A673 (cell line): ENCODE results near the gene TCEA2. TPM values are rescaled to one million over a fixed set of nuclear protein-coding genes. Genes with fewer than 3 reads are reported as not detected.
"Not testable (repeated sequence)": the region's sequence is repeated elsewhere in the genome, so short reads cannot be mapped to it uniquely, and the experiment has no call there.

ENCODE experiments used
- BruUV-seq: library from RNA; stranded (reverse); fragments of 400-500 nt; replicated peaks from 2 replicates; lab custom pipeline; 2021; lab: Mats Ljungman, UMichigan
- CTCF ChIA-PET: fragments of 300-600 bp; sonication (Branson Sonifier 250); formaldehyde crosslinking; loops from one replicate; lab custom pipeline; 2022; ENCODE audit warnings: antibody characterized with exemption; lab: Charles Lee
- POLR2A ChIA-PET: fragments of 300-600 bp; sonication (Branson Sonifier 250); formaldehyde crosslinking; loops from one replicate; lab custom pipeline; 2022; ENCODE audit warnings: antibody characterized with exemption; ENCODE audit not compliant: low non-redundant PET; lab: Charles Lee
- DNase-seq: peaks from one replicate; pipeline ENCODE4 v3.0.0-alpha.2; 2015; ENCODE audit warnings: low spot score
- H3K27ac ChIP-seq: fragments of 200-600 bp; sonication (generic); 2 replicates; pipeline ENCODE4 v1.5.1; 2016; ENCODE audit warnings: mixed run types, low read depth, mild to moderate bottlenecking, mixed read lengths, antibody characterized with exemption, low read length; ENCODE audit not compliant: poor library complexity, severe bottlenecking
- H3K27me3 ChIP-seq: fragments of 200-600 bp; sonication (generic); replicated peaks from 2 replicates; pipeline ENCODE4 v1.6.1; 2017; ENCODE audit warnings: mixed run types, low read depth, mild to moderate bottlenecking, mixed read lengths, antibody characterized with exemption, low read length; ENCODE audit not compliant: insufficient read depth, poor library complexity
- H3K36me3 ChIP-seq: fragments of 200-600 bp; sonication (generic); 2 replicates; pipeline ENCODE4 v1.6.1; 2016; ENCODE audit warnings: mixed run types, mild to moderate bottlenecking, mixed read lengths, antibody characterized with exemption, low read length; ENCODE audit not compliant: insufficient read depth, poor library complexity, severe bottlenecking
- H3K4me1 ChIP-seq: fragments of 200-600 bp; sonication (generic); 2 replicates; pipeline ENCODE4 v1.6.1; 2017; ENCODE audit warnings: mixed run types, mild to moderate bottlenecking, mixed read lengths, antibody characterized with exemption, low read length; ENCODE audit not compliant: insufficient read depth, poor library complexity, severe bottlenecking
- H3K4me3 ChIP-seq: fragments of 200-600 bp; sonication (generic); 2 replicates; pipeline ENCODE4 v1.5.1; 2016; ENCODE audit warnings: low read depth, mixed run types, mild to moderate bottlenecking, mixed read lengths, low read length; ENCODE audit not compliant: poor library complexity, severe bottlenecking
- H3K9me3 ChIP-seq: fragments of 200-600 bp; sonication (generic); 2 replicates; pipeline ENCODE4 v1.6.1; 2016; ENCODE audit warnings: mixed run types, low read depth, mild to moderate bottlenecking, mixed read lengths, antibody characterized with exemption, low read length; ENCODE audit not compliant: poor library complexity, severe bottlenecking
- EZH2 ChIP-seq: fragments of 200-600 bp; sonication (generic); IDR thresholded peaks from 2 replicates; pipeline ENCODE4 v1.6.1; 2017; ENCODE audit warnings: borderline replicate concordance, low read depth, mild to moderate bottlenecking, mixed read lengths, antibody characterized with exemption, low read length; ENCODE audit not compliant: poor library complexity, severe bottlenecking
- intact Hi-C: fragments of 100-400 bp; cut with micrococcal nuclease; formaldehyde crosslinking; loops from one replicate; pipeline ENCODE4 v1.10.0; 2022; ENCODE audit not compliant: unreplicated experiment
- total RNA-seq: library from RNA; stranded (reverse); gene quantifications from 2 replicates; pipeline ENCODE4 v1.2.3, GENCODE V29; 2021
- TF ChIP-seq, protein P1 (sequence below): fragments of 300-800, 200-600 bp; sonication (generic); conservative IDR thresholded peaks from 2 replicates; pipeline ENCODE4 v1.5.1; 2017; ENCODE audit warnings: low read depth, mild to moderate bottlenecking, antibody characterized with exemption, low read length, moderate library complexity, mixed read lengths

TCEA2 gene
- total RNA-seq, 1 experiment from 2014 or later, result 35.0 TPM

DNA sequence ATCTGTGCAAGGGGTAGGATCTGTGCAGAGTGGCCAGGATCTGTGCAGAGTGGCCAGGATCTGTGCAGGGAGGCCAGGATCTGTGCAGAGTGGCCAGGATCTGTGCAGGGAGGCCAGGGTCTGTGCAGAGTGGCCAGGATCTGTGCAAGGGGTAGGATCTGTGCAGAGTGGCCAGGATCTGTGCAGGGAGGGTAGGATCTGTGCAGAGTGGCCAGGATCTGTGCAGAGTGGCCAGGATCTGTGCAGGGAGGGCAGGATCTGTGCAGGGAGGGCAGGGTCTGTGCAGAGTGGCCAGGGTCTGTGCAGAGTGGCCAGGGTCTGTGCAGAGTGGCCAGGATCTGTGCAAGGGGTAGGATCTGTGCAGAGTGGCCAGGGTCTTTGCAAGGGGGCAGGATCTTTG is 25.6 kb downstream of the TCEA2 start:
- BruUV-seq, intact Hi-C loops, H3K4me1 ChIP-seq, H3K9me3 ChIP-seq, CTCF ChIA-PET, DNase-seq, H3K36me3 ChIP-seq, H3K27ac ChIP-seq, POLR2A ChIA-PET, H3K4me3 ChIP-seq: not testable (repeated sequence)
- H3K27me3 ChIP-seq, result peaks cover 15% of the 10 kb centered on the region

DNA sequence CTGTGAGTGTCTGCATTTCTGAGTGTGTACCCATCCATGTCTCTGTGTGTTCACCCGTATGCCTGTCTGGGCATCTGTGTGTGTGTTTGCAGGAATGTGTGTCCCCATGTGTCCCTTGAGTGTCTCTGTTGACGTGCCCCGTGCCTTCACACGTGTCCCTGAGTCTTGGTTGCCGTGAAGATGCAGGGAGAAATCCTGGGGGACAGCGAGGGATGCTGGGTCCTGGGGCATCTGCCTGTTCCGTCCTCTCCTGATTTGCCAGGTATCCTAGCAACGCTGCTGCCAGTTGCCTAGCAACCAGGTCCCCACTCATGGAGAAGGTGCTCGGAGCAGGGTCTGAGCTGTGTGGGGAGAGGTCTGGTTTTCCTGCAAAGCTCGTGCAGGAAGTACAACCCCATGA is 27.2 kb downstream of the TCEA2 start:
- CTCF ChIA-PET, result interaction anchor here (0.6 kb wide), 1 partner anchor 29 kb away, joined by 3 read pairs; no protein-coding TSS in a partner anchor
- H3K9me3 ChIP-seq, result no peaks in the 10 kb centered on the region

DNA sequence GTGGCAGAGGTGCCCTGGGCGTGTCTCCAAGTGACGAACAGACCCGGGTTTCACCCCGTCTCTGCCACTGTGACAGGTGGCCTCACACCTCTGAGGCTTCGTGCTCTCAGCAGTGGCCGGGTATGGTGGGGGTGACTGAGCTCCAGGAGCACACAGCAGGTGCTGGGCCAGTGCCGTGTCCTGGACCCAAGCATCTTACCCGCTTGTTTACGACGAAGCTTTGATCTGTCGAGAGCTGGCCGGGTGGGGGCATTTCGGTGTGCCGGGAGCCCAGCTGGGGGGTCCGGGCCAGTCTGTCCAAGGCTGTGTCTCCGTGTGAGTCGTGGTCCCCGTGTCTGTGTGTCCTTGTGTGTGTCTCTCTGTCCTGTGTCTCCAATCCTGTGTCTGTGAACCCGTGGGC is 28.3 kb downstream of the TCEA2 start:
- H3K27ac ChIP-seq, result no peak overlapping the region
- H3K27me3 ChIP-seq, result no peaks in the 10 kb centered on the region
- TF ChIP-seq, protein P1, sequence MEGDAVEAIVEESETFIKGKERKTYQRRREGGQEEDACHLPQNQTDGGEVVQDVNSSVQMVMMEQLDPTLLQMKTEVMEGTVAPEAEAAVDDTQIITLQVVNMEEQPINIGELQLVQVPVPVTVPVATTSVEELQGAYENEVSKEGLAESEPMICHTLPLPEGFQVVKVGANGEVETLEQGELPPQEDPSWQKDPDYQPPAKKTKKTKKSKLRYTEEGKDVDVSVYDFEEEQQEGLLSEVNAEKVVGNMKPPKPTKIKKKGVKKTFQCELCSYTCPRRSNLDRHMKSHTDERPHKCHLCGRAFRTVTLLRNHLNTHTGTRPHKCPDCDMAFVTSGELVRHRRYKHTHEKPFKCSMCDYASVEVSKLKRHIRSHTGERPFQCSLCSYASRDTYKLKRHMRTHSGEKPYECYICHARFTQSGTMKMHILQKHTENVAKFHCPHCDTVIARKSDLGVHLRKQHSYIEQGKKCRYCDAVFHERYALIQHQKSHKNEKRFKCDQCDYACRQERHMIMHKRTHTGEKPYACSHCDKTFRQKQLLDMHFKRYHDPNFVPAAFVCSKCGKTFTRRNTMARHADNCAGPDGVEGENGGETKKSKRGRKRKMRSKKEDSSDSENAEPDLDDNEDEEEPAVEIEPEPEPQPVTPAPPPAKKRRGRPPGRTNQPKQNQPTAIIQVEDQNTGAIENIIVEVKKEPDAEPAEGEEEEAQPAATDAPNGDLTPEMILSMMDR, result no peak
- TF ChIP-seq EZH2, result no peak
- BruUV-seq, result no TSS peak
- H3K36me3 ChIP-seq, result no peaks in the 10 kb centered on the region
- H3K4me3 ChIP-seq, result no peak overlapping the region
- no peaks in the 10 kb centered on the region for H3K9me3 ChIP-seq
- H3K4me1 ChIP-seq, result no peaks in the 10 kb centered on the region
- DNase-seq, result no peak
- ChIA-PET CTCF (no interaction called here), POLR2A (no interaction called here)
- intact Hi-C loops, result no loop called here

More for the DNA sequence above, 27.2 kb downstream of the TCEA2 start:
- H3K4me3 ChIP-seq, result no peak overlapping the region
- no peaks in the 10 kb centered on the region for H3K36me3 ChIP-seq
- POLR2A ChIA-PET, result no interaction called here
- no peak for DNase-seq
- peaks cover 2% of the 10 kb centered on the region for H3K27me3 ChIP-seq
- no peaks in the 10 kb centered on the region for H3K4me1 ChIP-seq
- TF ChIP-seq, protein P1, result no peak
- TF ChIP-seq EZH2, result no peak
- no peak overlapping the region for H3K27ac ChIP-seq
- no TSS peak for BruUV-seq
- intact Hi-C loops, result no loop called here

GRCh38 chr20:64091770-64092169 is 28.8 kb downstream of the TCEA2 start:
- ChIA-PET POLR2A (no interaction called here), CTCF (interaction anchor here (0.6 kb wide), 1 partner anchor 11 kb away, joined by 10 read pairs; no protein-coding TSS in a partner anchor)
- TF ChIP-seq EZH2, result no peak
- TF ChIP-seq, protein P1, result no peak
- no peaks in the 10 kb centered on the region for H3K9me3 ChIP-seq
- DNase-seq, result no peak
- no peaks in the 10 kb centered on the region for H3K36me3 ChIP-seq
- no peaks in the 10 kb centered on the region for H3K4me1 ChIP-seq
- no peak overlapping the region for H3K4me3 ChIP-seq
- H3K27me3 ChIP-seq, result no peaks in the 10 kb centered on the region
- no peak overlapping the region for H3K27ac ChIP-seq
- BruUV-seq, result no TSS peak
- intact Hi-C loops, result no loop called here
